Thyroid gland (tissue), 4 donors: Measurements from ENCODE around the gene KAT7. TPM values are rescaled to one million over a fixed set of nuclear protein-coding genes. Genes with fewer than 3 reads are reported as not detected.

Source experiments
- DNase-seq, 2 donors: peaks; one replicate each; pipeline ENCODE4 v3.0.0-alpha.2; 2019
- H3K27ac ChIP-seq, 3 donors: fragments of 200-600 bp; sonication (generic); 1 replicate in 2 of 3; 2 replicates in 1 of 3; pipeline ENCODE4 v1.5.1; 2016 to 2019; ENCODE audit warnings: mild to moderate bottlenecking in 1 of 3, moderate library complexity in 1 of 3
- H3K27me3 ChIP-seq: fragments of 200-600 bp; sonication (generic); one replicate; pipeline ENCODE4 v1.5.1; 2019
- H3K36me3 ChIP-seq, 2 donors: fragments of 200-600 bp; sonication (generic); one replicate each; pipeline ENCODE4 v1.5.1; 2016 to 2019
- H3K4me1 ChIP-seq, 2 donors: fragments of 200-600 bp; sonication (generic); one replicate each; pipeline ENCODE4 v1.5.1; 2017 to 2019
- H3K4me3 ChIP-seq, 3 donors: fragments of 200-600 bp; sonication (generic); replicated peaks in 1 of 3; 1 replicate in 2 of 3; 2 replicates in 1 of 3; pipeline ENCODE4 v1.5.1; 2016; ENCODE audit warnings: mild to moderate bottlenecking in 1 of 3
- H3K9me3 ChIP-seq: fragments of 200-600 bp; sonication (generic); one replicate; pipeline ENCODE4 v1.5.1; 2017
- CTCF ChIP-seq, 6 experiments: fragments of 200-600 bp in 3 of 6; fragments of 450-650 bp in 3 of 6; sonication (generic) in 3 of 6; IDR thresholded peaks; one replicate each; pipeline ENCODE4 v1.5.1; 2016 to 2019; ENCODE audit warnings: antibody characterized with exemption in 6 of 6, mild to moderate bottlenecking in 2 of 6, inconsistent platforms in 1 of 6, moderate library complexity in 1 of 6
- POLR2A ChIP-seq, 2 donors: fragments of 450-650 bp; IDR thresholded peaks; one replicate each; pipeline ENCODE4 v1.6.1; 2017; ENCODE audit warnings: antibody characterized with exemption in 2 of 2, mild to moderate bottlenecking in 2 of 2, moderate library complexity in 1 of 2
- WGBS, 2 donors: methylation state at CpG; one replicate each; pipeline ENCODE4 v1.1.5; 2017; 5-methylcytosine and 5-hydroxymethylcytosine counted together
- intact Hi-C: fragments of 100-400 bp; cut with DNase I; formaldehyde crosslinking; loops from one replicate; pipeline ENCODE4 v1.15.1; 2023
- total RNA-seq, 4 donors: library from RNA; depleted of rRNA; stranded (reverse); fragments of >200 nt; gene quantifications; one replicate each; pipeline ENCODE4 v1.2.3, GENCODE V29; 2016

Gene KAT7
- total RNA-seq, 4 donors from 2014 or later = 57.5 to 127 (median 76.1) TPM

- no peaks in the 10 kb centered on the region for H3K4me1 ChIP-seq
Observed at GRCh38 chr17:49843774-49844350, 55.4 kb downstream of the KAT7 start.

GRCh38 chr17:49845321-49845720 is 56.8 kb downstream of the KAT7 start:
- Histone ChIP-seq H3K27ac (peak overlapping the region in 1 of 3 donors; percentile 36), H3K4me3 (no peak overlapping the region), H3K27me3 (no peaks in the 10 kb centered on the region), H3K9me3 (no peaks in the 10 kb centered on the region), H3K36me3 (no peaks in the 10 kb centered on the region), H3K4me1 (no peaks in the 10 kb centered on the region)
- intact Hi-C loops = no loop called here
- WGBS, 2 donors = 53 to 68% methylated on average over 3 of the region's 3 CpGs
- no peak for DNase-seq
- TF ChIP-seq POLR2A (IDR thresholded peaks at IDR 0.05) (no peak), CTCF (IDR thresholded peaks at IDR 0.05) (no peak)

More at GRCh38 chr17:49843774-49844350, 55.4 kb downstream of the KAT7 start:
- no peaks in the 10 kb centered on the region for H3K36me3 ChIP-seq
- intact Hi-C loops = no loop called here
- H3K27ac ChIP-seq = no peak overlapping the region
- H3K9me3 ChIP-seq = no peaks in the 10 kb centered on the region
- 85 to 91% methylated on average over 5 to 6 of the region's 6 CpGs for WGBS, 2 donors
- TF ChIP-seq POLR2A (IDR thresholded peaks at IDR 0.05) (no peak), CTCF (IDR thresholded peaks at IDR 0.05) (peak in 2 of 6 experiments; percentile 15 to 20)
- H3K27me3 ChIP-seq = no peaks in the 10 kb centered on the region
- no peak for DNase-seq
- no peak overlapping the region for H3K4me3 ChIP-seq

- Histone ChIP-seq H3K9me3 (no peaks in the 10 kb centered on the region), H3K27ac (no peak overlapping the region), H3K4me1 (peaks cover 3 to 9% of the 10 kb centered on the region in 2 donors), H3K4me3 (no peak overlapping the region), H3K27me3 (no peaks in the 10 kb centered on the region), H3K36me3 (no peaks in the 10 kb centered on the region)
- intact Hi-C loops = no loop called here
- WGBS, 2 donors = 87 to 88% methylated on average over 8 to 9 of the region's 9 CpGs
- no peak for DNase-seq
- no peak for TF ChIP-seq POLR2A (IDR thresholded peaks at IDR 0.05)
- no peak for TF ChIP-seq CTCF (IDR thresholded peaks at IDR 0.05)
Observed at GRCh38 chr17:49846938-49847712, 58.6 kb downstream of the KAT7 start.

- Histone ChIP-seq H3K4me3 (no peak within 1 kb of the TSS), H3K27ac (no peak within 1 kb of the TSS), H3K36me3 (no peaks in the 10 kb centered on the region), H3K4me1 (peaks cover 3 to 9% of the 10 kb centered on the region in 2 donors), H3K9me3 (no peaks in the 10 kb centered on the region), H3K27me3 (no peaks in the 10 kb centered on the region)
- intact Hi-C loops = no loop called here
- no peak for DNase-seq
- TF ChIP-seq CTCF (IDR thresholded peaks at IDR 0.05) = no peak
- TF ChIP-seq POLR2A (IDR thresholded peaks at IDR 0.05) = no peak
Observed at GRCh38 chr17:49848019-49848473, 59.6 kb downstream of the KAT7 start, which contains the start of gene TAC4. TAC4 (minus strand) TSS chr17:49848069; CDS start chr17:49848017, 52 bp downstream.

- intact Hi-C loops = no loop called here
- no peaks in the 10 kb centered on the region for H3K9me3 ChIP-seq
- WGBS, 2 donors = 83 to 86% methylated on average over 5 of the region's 5 CpGs
- no peak for DNase-seq
- TF ChIP-seq POLR2A (IDR thresholded peaks at IDR 0.05) (no peak), CTCF (IDR thresholded peaks at IDR 0.05) (no peak)
- no peaks in the 10 kb centered on the region for H3K36me3 ChIP-seq
- H3K27ac ChIP-seq = no peak overlapping the region
- no peaks in the 10 kb centered on the region for H3K27me3 ChIP-seq
- no peak overlapping the region for H3K4me3 ChIP-seq
- peaks cover 3 to 9% of the 10 kb centered on the region in 2 donors for H3K4me1 ChIP-seq
Observed at GRCh38 chr17:49848739-49849138, 60.3 kb downstream of the KAT7 start.
